ENCODE measurements around the gene CDH1. TPM values are rescaled to one million over a fixed set of nuclear protein-coding genes. Genes with fewer than 3 reads are reported as not detected.
"Not testable (repeated sequence)": the region's sequence is repeated elsewhere in the genome, so short reads cannot be mapped to it uniquely, and the experiment has no call there.

Gene CDH1
- total RNA-seq, 1 experiment from 2014 or later, result 65.8 TPM

DNA sequence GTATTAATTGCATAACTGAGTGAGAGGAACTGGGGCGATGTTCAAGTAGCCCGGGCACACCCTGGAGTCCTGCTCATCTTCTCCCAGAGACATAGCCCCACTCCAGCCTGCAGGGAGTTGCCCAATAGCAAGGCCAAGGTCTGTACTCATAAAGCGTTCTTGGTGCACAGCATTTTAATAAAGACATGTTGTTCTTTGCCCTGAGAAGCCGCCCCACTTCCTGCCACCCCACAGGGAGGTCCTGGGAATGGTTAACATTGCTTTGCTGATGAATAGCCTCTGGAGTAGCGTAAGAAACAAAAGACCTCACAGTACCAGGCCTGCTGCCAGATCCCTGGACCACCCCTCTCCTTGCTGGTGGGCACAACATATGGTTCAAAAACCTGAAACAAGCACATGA lies 21.6 kb upstream of the CDH1 start:
- H3K4me1 ChIP-seq (ENCODE audit: control insufficient read depth, insufficient read depth, low read length), result 0 out of 2 replicates have a peak, but pooled peaks cover 6% of the 10 kb centered on the region
- no peak overlapping the region for H3K27ac ChIP-seq (ENCODE audit: low read length)
- CTCF ChIA-PET, result no interaction called here
- DNase-seq (ENCODE audit: low read depth, low spot score), result no peak
- ATAC-seq, result no peak
- no TSS peak for BruUV-seq (replicated peaks)
- no peaks in the 10 kb centered on the region for H3K9me3 ChIP-seq (ENCODE audit: control insufficient read depth, insufficient read depth, low read depth, low read length)
- no peak overlapping the region for H3K4me3 ChIP-seq (ENCODE audit: low read depth in 2 of 2, low read length in 2 of 2)
- TF ChIP-seq, protein P1, sequence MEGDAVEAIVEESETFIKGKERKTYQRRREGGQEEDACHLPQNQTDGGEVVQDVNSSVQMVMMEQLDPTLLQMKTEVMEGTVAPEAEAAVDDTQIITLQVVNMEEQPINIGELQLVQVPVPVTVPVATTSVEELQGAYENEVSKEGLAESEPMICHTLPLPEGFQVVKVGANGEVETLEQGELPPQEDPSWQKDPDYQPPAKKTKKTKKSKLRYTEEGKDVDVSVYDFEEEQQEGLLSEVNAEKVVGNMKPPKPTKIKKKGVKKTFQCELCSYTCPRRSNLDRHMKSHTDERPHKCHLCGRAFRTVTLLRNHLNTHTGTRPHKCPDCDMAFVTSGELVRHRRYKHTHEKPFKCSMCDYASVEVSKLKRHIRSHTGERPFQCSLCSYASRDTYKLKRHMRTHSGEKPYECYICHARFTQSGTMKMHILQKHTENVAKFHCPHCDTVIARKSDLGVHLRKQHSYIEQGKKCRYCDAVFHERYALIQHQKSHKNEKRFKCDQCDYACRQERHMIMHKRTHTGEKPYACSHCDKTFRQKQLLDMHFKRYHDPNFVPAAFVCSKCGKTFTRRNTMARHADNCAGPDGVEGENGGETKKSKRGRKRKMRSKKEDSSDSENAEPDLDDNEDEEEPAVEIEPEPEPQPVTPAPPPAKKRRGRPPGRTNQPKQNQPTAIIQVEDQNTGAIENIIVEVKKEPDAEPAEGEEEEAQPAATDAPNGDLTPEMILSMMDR (IDR thresholded peaks at IDR 0.05), result no peak
- TF ChIP-seq, protein P2, sequence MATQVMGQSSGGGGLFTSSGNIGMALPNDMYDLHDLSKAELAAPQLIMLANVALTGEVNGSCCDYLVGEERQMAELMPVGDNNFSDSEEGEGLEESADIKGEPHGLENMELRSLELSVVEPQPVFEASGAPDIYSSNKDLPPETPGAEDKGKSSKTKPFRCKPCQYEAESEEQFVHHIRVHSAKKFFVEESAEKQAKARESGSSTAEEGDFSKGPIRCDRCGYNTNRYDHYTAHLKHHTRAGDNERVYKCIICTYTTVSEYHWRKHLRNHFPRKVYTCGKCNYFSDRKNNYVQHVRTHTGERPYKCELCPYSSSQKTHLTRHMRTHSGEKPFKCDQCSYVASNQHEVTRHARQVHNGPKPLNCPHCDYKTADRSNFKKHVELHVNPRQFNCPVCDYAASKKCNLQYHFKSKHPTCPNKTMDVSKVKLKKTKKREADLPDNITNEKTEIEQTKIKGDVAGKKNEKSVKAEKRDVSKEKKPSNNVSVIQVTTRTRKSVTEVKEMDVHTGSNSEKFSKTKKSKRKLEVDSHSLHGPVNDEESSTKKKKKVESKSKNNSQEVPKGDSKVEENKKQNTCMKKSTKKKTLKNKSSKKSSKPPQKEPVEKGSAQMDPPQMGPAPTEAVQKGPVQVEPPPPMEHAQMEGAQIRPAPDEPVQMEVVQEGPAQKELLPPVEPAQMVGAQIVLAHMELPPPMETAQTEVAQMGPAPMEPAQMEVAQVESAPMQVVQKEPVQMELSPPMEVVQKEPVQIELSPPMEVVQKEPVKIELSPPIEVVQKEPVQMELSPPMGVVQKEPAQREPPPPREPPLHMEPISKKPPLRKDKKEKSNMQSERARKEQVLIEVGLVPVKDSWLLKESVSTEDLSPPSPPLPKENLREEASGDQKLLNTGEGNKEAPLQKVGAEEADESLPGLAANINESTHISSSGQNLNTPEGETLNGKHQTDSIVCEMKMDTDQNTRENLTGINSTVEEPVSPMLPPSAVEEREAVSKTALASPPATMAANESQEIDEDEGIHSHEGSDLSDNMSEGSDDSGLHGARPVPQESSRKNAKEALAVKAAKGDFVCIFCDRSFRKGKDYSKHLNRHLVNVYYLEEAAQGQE (IDR thresholded peaks at IDR 0.05; ENCODE audit: insufficient read depth in 1 of 2, low read depth in 2 of 2, low read length in 1 of 2), result no peak
- TF ChIP-seq POLR2AphosphoS5 (IDR thresholded peaks at IDR 0.05; ENCODE audit: low read depth, low read length) (no peak), SIN3A (IDR thresholded peaks at IDR 0.05; ENCODE audit: borderline replicate concordance, insufficient read depth, low read depth, low read length) (no peak), TCF7L2 (IDR thresholded peaks at IDR 0.05; ENCODE audit: low read depth, low read length) (no peak)
- POLR2A ChIA-PET, result no interaction called here
- intact Hi-C loops (cut with micrococcal nuclease; ENCODE audit: unreplicated experiment) (no loop called here), in situ Hi-C loops (cut with HindIII; ENCODE audit: low pct_unique_long_range_greater_than_20kb, low sequenced_read_pairs) (no loop called here)
- H3K36me3 ChIP-seq (ENCODE audit: control insufficient read depth, insufficient read depth, low read length), result no peaks in the 10 kb centered on the region
- H3K27me3 ChIP-seq (ENCODE audit: control insufficient read depth, insufficient read depth, low read length), result no peaks in the 10 kb centered on the region

DNA sequence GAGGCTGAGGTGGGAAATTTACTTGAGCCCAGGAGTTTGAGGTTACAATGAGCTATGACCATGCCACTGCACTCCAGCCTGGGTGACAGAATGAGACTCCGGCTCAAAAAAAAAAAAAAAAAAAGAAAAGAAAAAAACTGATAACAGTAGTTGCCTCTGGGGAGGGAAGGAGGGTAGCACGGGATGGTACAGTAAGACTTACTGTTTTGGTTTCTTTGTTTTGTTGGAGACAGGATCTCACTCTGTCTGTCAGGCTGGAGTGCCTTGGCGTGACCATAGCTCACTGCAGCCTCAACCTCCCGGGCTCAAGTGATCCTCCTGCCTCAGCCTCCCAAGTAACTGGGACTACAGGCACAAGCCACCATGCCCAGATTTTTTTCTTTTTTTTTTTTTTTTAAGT lies 20.6 kb upstream of the CDH1 start:
- H3K4me3 ChIP-seq (ENCODE audit: low read depth in 2 of 2, low read length in 2 of 2); in situ Hi-C loops (cut with HindIII; ENCODE audit: low pct_unique_long_range_greater_than_20kb, low sequenced_read_pairs); H3K36me3 ChIP-seq (ENCODE audit: control insufficient read depth, insufficient read depth, low read length); intact Hi-C loops (cut with micrococcal nuclease; ENCODE audit: unreplicated experiment); POLR2A ChIA-PET; CTCF ChIA-PET; BruUV-seq (replicated peaks); H3K9me3 ChIP-seq (ENCODE audit: control insufficient read depth, insufficient read depth, low read depth, low read length); H3K4me1 ChIP-seq (ENCODE audit: control insufficient read depth, insufficient read depth, low read length); H3K27me3 ChIP-seq (ENCODE audit: control insufficient read depth, insufficient read depth, low read length); DNase-seq (ENCODE audit: low read depth, low spot score); H3K27ac ChIP-seq (ENCODE audit: low read length); ATAC-seq: not testable (repeated sequence)

DNA sequence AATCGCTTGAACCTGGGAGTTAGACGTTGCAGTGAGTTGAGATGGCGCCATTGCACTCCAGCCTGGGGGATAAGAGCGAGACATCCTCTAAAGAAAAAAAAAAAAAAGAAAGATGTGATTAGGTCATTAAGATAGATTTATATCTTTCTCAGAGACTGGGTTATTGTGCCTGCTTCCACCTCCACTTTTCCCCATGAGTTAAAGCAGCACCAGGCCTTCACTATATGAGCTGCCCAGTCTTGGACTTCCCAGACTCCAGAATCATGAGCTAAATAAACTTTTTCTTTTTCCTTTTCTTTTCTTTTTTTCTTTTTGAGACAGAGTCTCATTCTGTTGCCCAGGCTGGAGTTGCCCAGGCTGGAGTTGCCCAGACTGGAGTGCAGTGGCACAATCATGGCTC lies 19.4 kb upstream of the CDH1 start:
- Histone ChIP-seq H3K27me3 (ENCODE audit: control insufficient read depth, insufficient read depth, low read length) (no peaks in the 10 kb centered on the region), H3K4me3 (ENCODE audit: low read depth in 2 of 2, low read length in 2 of 2) (no peak overlapping the region), H3K36me3 (ENCODE audit: control insufficient read depth, insufficient read depth, low read length) (no peaks in the 10 kb centered on the region), H3K27ac (ENCODE audit: low read length) (no peak overlapping the region), H3K9me3 (ENCODE audit: control insufficient read depth, insufficient read depth, low read depth, low read length) (no peaks in the 10 kb centered on the region), H3K4me1 (ENCODE audit: control insufficient read depth, insufficient read depth, low read length) (no peaks in the 10 kb centered on the region)
- no TSS peak for BruUV-seq (replicated peaks)
- DNase-seq (ENCODE audit: low read depth, low spot score) (no peak), ATAC-seq (no peak)
- in situ Hi-C loops (cut with HindIII; ENCODE audit: low pct_unique_long_range_greater_than_20kb, low sequenced_read_pairs) (no loop called here), intact Hi-C loops (cut with micrococcal nuclease; ENCODE audit: unreplicated experiment) (no loop called here)
- POLR2A ChIA-PET, result no interaction called here
- CTCF ChIA-PET, result interaction anchor here (0.6 to 0.7 kb wide), 3 partner anchors 14 to 128 kb away, joined by 3 to 6 read pairs (median 4); no protein-coding TSS in a partner anchor
- TF ChIP-seq POLR2AphosphoS5 (IDR thresholded peaks at IDR 0.05; ENCODE audit: low read depth, low read length), result no peak
- TF ChIP-seq, protein P2 (IDR thresholded peaks at IDR 0.05; ENCODE audit: insufficient read depth in 1 of 2, low read depth in 2 of 2, low read length in 1 of 2), result no peak
- TF ChIP-seq, protein P1 (IDR thresholded peaks at IDR 0.05), result no peak

Data from Panc1 (cell line).